ENCODE results near the gene ARF1.

ARF1 gene

GRCh38 chr1:228074954-228075730 lies 7.4 kb upstream of the ARF1 start:
- Histone ChIP-seq H3K27me3 (ENCODE audit: control insufficient read depth, insufficient read depth, low read length) (peaks cover 78% of the 10 kb centered on the region), H3K9me3 (ENCODE audit: control insufficient read depth, low read depth, low read length) (no peaks in the 10 kb centered on the region), H3K27ac (ENCODE audit: low read length) (no peak overlapping the region), H3K9ac (ENCODE audit: low read length) (no peak overlapping the region), H3K4me1 (ENCODE audit: control insufficient read depth, low read depth, low read length) (peaks cover 5% of the 10 kb centered on the region), H3K36me3 (ENCODE audit: control insufficient read depth, low read depth, low read length) (no peaks in the 10 kb centered on the region), H3K4me3 (ENCODE audit: low read length) (no peak overlapping the region)

DNA sequence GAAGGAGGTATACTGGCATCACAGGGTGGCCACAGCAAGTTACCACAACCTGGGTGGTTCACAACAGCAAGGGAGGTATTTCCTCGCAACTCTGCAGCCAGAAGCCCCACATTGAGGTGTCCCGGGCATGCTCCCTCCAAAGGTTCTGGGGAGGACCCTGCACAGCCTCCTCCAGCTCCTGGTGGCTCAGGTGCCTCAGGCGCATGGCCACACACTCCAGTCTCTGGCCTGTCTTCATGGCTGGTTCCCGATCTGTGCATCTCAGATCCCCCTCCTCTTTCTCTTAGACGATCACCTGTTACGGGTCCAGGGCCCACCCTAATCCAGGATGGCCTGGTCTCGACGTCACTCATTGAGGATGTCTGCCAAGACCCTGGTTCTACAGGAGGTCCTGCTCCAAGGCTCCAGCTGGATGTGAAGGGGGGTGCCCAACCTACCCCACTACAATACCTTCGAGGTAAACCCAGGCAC lies 6.7 kb upstream of the ARF1 start:
- Histone ChIP-seq H3K4me3 (ENCODE audit: low read length) (no peak overlapping the region), H3K4me1 (ENCODE audit: control insufficient read depth, low read depth, low read length) (peaks cover 5% of the 10 kb centered on the region), H3K36me3 (ENCODE audit: control insufficient read depth, low read depth, low read length) (no peaks in the 10 kb centered on the region), H3K27ac (ENCODE audit: low read length) (no peak overlapping the region), H3K27me3 (ENCODE audit: control insufficient read depth, insufficient read depth, low read length) (peaks cover 71% of the 10 kb centered on the region), H3K9me3 (ENCODE audit: control insufficient read depth, low read depth, low read length) (no peaks in the 10 kb centered on the region), H3K9ac (ENCODE audit: low read length) (no peak overlapping the region)

- no peak overlapping the region for H3K9ac ChIP-seq (ENCODE audit: low read length)
- H3K4me3 ChIP-seq (ENCODE audit: low read length) = no peak overlapping the region
- no peaks in the 10 kb centered on the region for H3K9me3 ChIP-seq (ENCODE audit: control insufficient read depth, low read depth, low read length)
- H3K36me3 ChIP-seq (ENCODE audit: control insufficient read depth, low read depth, low read length) = no peaks in the 10 kb centered on the region
- peaks cover 5% of the 10 kb centered on the region for H3K4me1 ChIP-seq (ENCODE audit: control insufficient read depth, low read depth, low read length)
- peaks cover 60% of the 10 kb centered on the region for H3K27me3 ChIP-seq (ENCODE audit: control insufficient read depth, insufficient read depth, low read length)
- no peak overlapping the region for H3K27ac ChIP-seq (ENCODE audit: low read length)
Measured at GRCh38 chr1:228076796-228077430, 5.6 kb upstream of the ARF1 start.

- no peak overlapping the region for H3K4me3 ChIP-seq (ENCODE audit: low read length)
- H3K4me1 ChIP-seq (ENCODE audit: control insufficient read depth, low read depth, low read length) = peaks cover 5% of the 10 kb centered on the region
- no peaks in the 10 kb centered on the region for H3K36me3 ChIP-seq (ENCODE audit: control insufficient read depth, low read depth, low read length)
- peaks cover 52% of the 10 kb centered on the region for H3K27me3 ChIP-seq (ENCODE audit: control insufficient read depth, insufficient read depth, low read length)
- H3K9me3 ChIP-seq (ENCODE audit: control insufficient read depth, low read depth, low read length) = no peaks in the 10 kb centered on the region
- H3K27ac ChIP-seq (ENCODE audit: low read length) = no peak overlapping the region
- H3K9ac ChIP-seq (ENCODE audit: low read length) = no peak overlapping the region
Measured at GRCh38 chr1:228077565-228078330, 4.8 kb upstream of the ARF1 start.

DNA sequence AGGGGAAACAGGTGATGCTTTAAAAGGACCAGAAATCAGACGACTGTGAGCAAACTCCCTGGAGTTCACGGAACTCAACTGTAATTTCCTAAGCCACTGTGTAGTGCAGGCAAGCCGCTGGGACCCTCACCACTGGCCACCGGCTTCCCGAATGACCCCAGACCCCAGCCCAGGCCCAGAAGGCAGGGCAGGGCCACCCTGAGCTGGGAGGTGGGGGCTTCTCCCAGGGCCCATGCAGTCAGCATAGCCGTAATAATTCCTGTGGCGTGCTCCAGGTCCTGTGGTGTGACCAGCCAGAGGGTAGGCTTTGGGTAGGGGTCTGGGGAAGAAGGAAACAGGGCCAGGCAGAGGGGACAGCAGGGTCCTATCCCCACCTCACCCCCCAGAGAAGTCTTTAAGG lies 3.5 kb upstream of the ARF1 start:
- peaks cover 39% of the 10 kb centered on the region for H3K27me3 ChIP-seq (ENCODE audit: control insufficient read depth, insufficient read depth, low read length)
- no peak overlapping the region for H3K4me3 ChIP-seq (ENCODE audit: low read length)

DNA sequence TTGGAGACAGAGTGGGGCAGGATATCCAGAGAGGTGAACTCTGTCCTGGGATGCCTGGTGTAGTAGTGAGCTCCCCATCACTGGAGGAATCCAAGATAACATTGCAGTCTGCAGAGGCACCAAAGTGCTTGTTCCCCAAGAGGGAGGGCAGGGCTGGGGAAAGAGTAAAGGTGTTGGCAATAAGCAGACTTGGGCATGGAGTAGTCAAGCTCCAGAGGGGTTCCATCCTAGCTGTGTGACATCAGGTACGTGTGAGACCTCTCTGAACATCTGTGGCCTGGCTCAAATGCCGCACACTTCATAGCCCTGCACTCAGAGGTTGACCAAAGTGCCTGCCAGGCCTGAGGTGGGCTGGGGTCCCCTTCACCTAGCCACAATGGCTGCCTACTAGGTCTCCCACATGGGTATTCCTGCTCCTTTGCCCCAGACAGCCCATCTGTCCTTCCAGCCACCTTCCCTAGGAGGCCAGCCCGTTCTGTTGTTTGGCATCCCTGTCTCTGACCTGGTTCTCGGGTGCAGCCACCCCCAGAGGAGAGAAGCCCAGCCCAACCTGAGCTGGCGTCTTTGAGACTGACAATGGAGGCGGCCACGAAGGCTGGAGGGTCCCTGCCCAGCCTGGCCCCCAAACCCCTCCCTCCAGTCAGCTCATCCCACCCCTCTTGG lies 2.8 kb upstream of the ARF1 start:
- H3K9ac ChIP-seq (ENCODE audit: low read length) = no peak overlapping the region
- no peak overlapping the region for H3K27ac ChIP-seq (ENCODE audit: low read length)
- H3K9me3 ChIP-seq (ENCODE audit: control insufficient read depth, low read depth, low read length) = no peaks in the 10 kb centered on the region
- H3K36me3 ChIP-seq (ENCODE audit: control insufficient read depth, low read depth, low read length) = no peaks in the 10 kb centered on the region
- peaks cover 32% of the 10 kb centered on the region for H3K27me3 ChIP-seq (ENCODE audit: control insufficient read depth, insufficient read depth, low read length)
- peaks cover 13% of the 10 kb centered on the region for H3K4me1 ChIP-seq (ENCODE audit: control insufficient read depth, low read depth, low read length)
- H3K4me3 ChIP-seq (ENCODE audit: low read length) = no peak overlapping the region

More for the DNA sequence above, 3.5 kb upstream of the ARF1 start:
- Histone ChIP-seq H3K4me1 (ENCODE audit: control insufficient read depth, low read depth, low read length) (peaks cover 6% of the 10 kb centered on the region), H3K9ac (ENCODE audit: low read length) (no peak overlapping the region), H3K27ac (ENCODE audit: low read length) (no peak overlapping the region), H3K36me3 (ENCODE audit: control insufficient read depth, low read depth, low read length) (no peaks in the 10 kb centered on the region), H3K9me3 (ENCODE audit: control insufficient read depth, low read depth, low read length) (no peaks in the 10 kb centered on the region)

DNA sequence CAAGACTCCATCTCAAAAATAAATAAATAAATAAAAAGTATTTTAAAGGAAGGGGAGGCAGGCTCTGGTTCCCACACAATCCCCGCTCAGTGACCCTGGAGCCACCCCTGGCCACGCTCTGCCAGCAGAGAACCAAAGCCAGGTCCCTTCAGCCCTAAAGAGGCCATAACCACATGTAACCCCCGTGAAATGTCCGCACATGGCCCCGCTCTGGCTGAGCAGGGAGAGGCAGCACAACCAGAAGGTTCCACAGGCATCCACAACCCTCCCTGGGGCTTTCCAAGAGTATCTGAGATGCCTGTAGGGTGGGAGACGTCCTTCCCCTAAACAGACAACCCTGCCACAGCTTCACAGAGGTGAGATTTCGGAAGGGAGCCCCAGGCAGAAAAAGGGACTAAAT lies 1.4 kb upstream of the ARF1 start:
- Histone ChIP-seq H3K36me3 (ENCODE audit: control insufficient read depth, low read depth, low read length) (no peaks in the 10 kb centered on the region), H3K27ac (ENCODE audit: low read length) (no peak overlapping the region), H3K9me3 (ENCODE audit: control insufficient read depth, low read depth, low read length) (no peaks in the 10 kb centered on the region), H3K27me3 (ENCODE audit: control insufficient read depth, insufficient read depth, low read length) (peaks cover 18% of the 10 kb centered on the region), H3K9ac (ENCODE audit: low read length) (no peak overlapping the region), H3K4me1 (ENCODE audit: control insufficient read depth, low read depth, low read length) (peaks cover 17% of the 10 kb centered on the region), H3K4me3 (ENCODE audit: low read length) (peak overlapping the region; percentile 86)

- no peak overlapping the region for H3K27ac ChIP-seq (ENCODE audit: low read length)
Measured at GRCh38 chr1:228081578-228082213, 812 bp upstream of the ARF1 start.

DNA sequence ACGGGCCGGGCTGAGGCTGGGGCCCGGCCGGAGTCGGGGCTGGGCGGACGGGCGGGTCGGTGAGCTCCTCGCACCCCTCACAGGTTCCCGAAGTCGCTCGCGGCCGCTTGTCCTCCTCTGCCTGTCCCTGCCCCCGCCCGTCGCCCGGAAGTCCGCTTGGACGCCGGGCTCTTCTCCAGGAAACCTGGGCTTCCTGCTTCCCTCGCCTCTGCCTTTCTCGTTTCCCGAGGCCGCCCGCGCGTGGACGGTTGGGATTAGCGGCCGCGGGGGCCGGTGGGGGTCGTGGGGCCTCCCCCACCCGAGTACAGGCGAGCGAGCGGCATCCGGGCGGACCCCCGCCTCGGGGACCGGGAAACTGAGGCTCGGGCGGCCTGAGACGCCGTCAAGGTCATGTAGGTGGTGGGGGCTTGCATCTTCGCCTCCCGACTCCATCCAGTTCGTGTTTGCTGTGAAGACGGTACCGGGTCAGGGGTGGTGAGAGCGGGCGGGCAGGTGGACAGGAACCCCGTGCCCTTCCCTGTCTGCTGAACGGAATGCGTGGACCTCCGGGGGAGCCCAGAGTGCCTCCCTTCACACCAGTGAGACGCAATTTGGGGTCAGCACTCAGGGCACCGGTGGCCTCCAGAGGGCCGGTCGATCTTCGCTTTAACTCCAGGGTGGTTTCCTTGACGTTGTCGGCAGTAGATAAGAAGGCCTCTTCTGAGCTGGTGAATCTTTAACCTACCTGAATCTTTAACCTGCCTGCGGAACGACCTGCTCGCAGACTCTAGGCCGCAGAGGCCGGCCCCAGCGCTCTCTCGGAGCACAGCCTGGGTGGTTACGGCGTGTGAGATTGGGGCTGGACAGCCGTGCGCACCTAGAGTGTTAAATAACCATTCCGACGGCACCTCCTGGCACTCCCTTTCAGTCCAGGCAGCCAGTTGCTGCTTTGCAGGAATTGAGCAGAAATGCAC lies 686 bp downstream of the ARF1 start:
- no peaks in the 10 kb centered on the region for H3K36me3 ChIP-seq (ENCODE audit: control insufficient read depth, low read depth, low read length)

More at GRCh38 chr1:228081578-228082213, 812 bp upstream of the ARF1 start:
- peaks cover 12% of the 10 kb centered on the region for H3K27me3 ChIP-seq (ENCODE audit: control insufficient read depth, insufficient read depth, low read length)
- no peaks in the 10 kb centered on the region for H3K36me3 ChIP-seq (ENCODE audit: control insufficient read depth, low read depth, low read length)
- peak overlapping the region; percentile 43 for H3K9ac ChIP-seq (ENCODE audit: low read length)
- H3K4me1 ChIP-seq (ENCODE audit: control insufficient read depth, low read depth, low read length) = peaks cover 17% of the 10 kb centered on the region
- H3K4me3 ChIP-seq (ENCODE audit: low read length) = peak overlapping the region; percentile 86
- no peaks in the 10 kb centered on the region for H3K9me3 ChIP-seq (ENCODE audit: control insufficient read depth, low read depth, low read length)

GRCh38 chr1:228083871-228084278 lies 1.4 kb downstream of the ARF1 start:
- Histone ChIP-seq H3K36me3 (ENCODE audit: control insufficient read depth, low read depth, low read length) (peaks cover 4% of the 10 kb centered on the region), H3K27me3 (ENCODE audit: control insufficient read depth, insufficient read depth, low read length) (no peaks in the 10 kb centered on the region), H3K27ac (ENCODE audit: low read length) (no peak overlapping the region), H3K4me3 (ENCODE audit: low read length) (peak overlapping the region; percentile 86), H3K9ac (ENCODE audit: low read length) (peak overlapping the region; percentile 82), H3K4me1 (ENCODE audit: control insufficient read depth, low read depth, low read length) (peaks cover 15% of the 10 kb centered on the region), H3K9me3 (ENCODE audit: control insufficient read depth, low read depth, low read length) (no peaks in the 10 kb centered on the region)

More for the DNA sequence above, 686 bp downstream of the ARF1 start:
- H3K27me3 ChIP-seq (ENCODE audit: control insufficient read depth, insufficient read depth, low read length) = peaks cover under 1% of the 10 kb centered on the region
- H3K27ac ChIP-seq (ENCODE audit: low read length) = peak overlapping the region; percentile 52
- H3K4me3 ChIP-seq (ENCODE audit: low read length) = peak overlapping the region; percentile 86
- H3K9ac ChIP-seq (ENCODE audit: low read length) = peak overlapping the region; percentile 82
- H3K9me3 ChIP-seq (ENCODE audit: control insufficient read depth, low read depth, low read length) = no peaks in the 10 kb centered on the region
- peaks cover 17% of the 10 kb centered on the region for H3K4me1 ChIP-seq (ENCODE audit: control insufficient read depth, low read depth, low read length)
